ENCODE data around the gene RNF183.
"Not testable (repeated sequence)": the region's sequence is repeated elsewhere in the genome, so short reads cannot be mapped to it uniquely, and the experiment has no call there.

The RNF183 gene

DNA sequence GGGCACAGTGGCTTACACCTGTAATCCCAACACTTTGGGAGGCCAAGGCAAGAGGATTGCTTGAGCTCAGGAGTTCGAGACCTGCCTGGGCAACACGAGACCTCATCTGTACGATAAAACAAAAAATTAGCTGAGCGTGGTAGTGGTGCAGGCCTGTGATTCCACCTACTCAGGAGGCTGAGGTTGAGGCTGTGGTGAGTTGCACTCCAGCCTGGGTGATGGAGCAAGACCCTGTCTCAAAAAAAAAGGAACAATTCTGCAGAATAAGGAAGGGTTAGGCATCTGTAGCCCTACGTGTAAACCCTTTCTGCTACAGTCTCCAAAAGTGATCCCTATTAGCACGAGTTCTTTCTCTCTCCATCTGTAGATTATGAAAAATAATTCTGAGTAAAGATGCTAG, 47.7 kb downstream of the RNF183 start:
- DNase-seq (ENCODE audit: low read depth in 1 of 2, low spot score in 1 of 2), result no peak
- in situ Hi-C loops (cut with HindIII; ENCODE audit: low pct_unique_long_range_greater_than_20kb, low sequenced_read_pairs), result no loop called here
- no peak for TF ChIP-seq JUND (IDR thresholded peaks at IDR 0.05; ENCODE audit: low read depth)

GRCh38 chr9:113254991-113255390, 48.2 kb downstream of the RNF183 start:
- in situ Hi-C loops (cut with HindIII; ENCODE audit: low pct_unique_long_range_greater_than_20kb, low sequenced_read_pairs), result no loop called here
- no peak for TF ChIP-seq JUND (IDR thresholded peaks at IDR 0.05; ENCODE audit: low read depth)
- no peak for DNase-seq (ENCODE audit: low read depth in 1 of 2, low spot score in 1 of 2)

DNA sequence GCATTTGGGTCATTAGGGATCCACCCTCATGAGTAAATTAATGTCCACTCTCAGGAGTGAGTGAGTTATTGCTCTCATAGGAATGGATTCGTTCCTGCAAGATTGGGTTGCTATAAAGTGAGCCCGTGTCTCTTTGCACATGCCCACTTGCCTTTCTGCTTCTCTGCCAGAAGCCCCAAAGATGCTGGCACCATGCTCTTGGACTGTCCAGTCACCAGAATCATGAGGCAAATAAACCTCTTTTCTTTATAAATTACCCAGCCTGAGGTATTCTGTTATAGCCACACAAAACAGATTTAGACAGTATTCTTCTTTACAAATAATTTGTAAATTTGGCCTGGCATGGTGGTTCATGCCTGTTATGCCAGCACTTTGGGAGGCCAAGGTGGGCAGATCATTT, 52.4 kb downstream of the RNF183 start:
- no peak for TF ChIP-seq JUND (IDR thresholded peaks at IDR 0.05; ENCODE audit: low read depth)
- no peak for DNase-seq (ENCODE audit: low read depth in 1 of 2, low spot score in 1 of 2)
- in situ Hi-C loops (cut with HindIII; ENCODE audit: low pct_unique_long_range_greater_than_20kb, low sequenced_read_pairs), result no loop called here

DNA sequence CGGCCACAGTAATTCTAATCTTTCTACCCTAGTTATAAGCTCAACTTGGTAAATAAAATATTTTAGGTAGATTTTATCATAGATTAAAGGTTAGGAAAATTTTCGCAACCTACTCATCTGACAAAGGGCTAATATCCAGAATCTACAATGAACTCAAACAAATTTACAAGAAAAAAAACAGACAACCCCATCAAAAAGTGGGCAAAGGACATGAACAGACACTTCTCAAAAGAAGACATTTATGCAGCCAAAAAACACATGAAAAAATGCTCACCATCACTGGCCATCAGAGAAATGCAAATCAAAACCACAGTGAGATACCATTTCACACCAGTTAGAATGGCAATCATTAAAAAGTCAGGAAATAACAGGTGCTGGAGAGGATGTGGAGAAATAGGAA, 53.5 kb downstream of the RNF183 start:
- DNase-seq (ENCODE audit: low read depth in 1 of 2, low spot score in 1 of 2); in situ Hi-C loops (cut with HindIII; ENCODE audit: low pct_unique_long_range_greater_than_20kb, low sequenced_read_pairs): not testable (repeated sequence)

GRCh38 chr9:113247640-113248039, 55.5 kb downstream of the RNF183 start:
- in situ Hi-C loops (cut with HindIII; ENCODE audit: low pct_unique_long_range_greater_than_20kb, low sequenced_read_pairs), result no loop called here
- TF ChIP-seq JUND (IDR thresholded peaks at IDR 0.05; ENCODE audit: low read depth), result no peak
- DNase-seq (ENCODE audit: low read depth in 1 of 2, low spot score in 1 of 2), result no peak
